T-helper 1 cell treated with Interleukin-12 subunit alpha and Interleukin-12 subunit beta and Interleukin-4 antibody, amounts not matched to agents 30 ng/mL and 1 ng/mL, for 36 hours (primary cell): ENCODE measurements around the gene TK2. TPM values are rescaled to one million over a fixed set of nuclear protein-coding genes. Genes with fewer than 3 reads are reported as not detected.
"Not testable (repeated sequence)": the region's sequence is repeated elsewhere in the genome, so short reads cannot be mapped to it uniquely, and the experiment has no call there.

ENCODE experiments used
- intact Hi-C: fragments of 100-400 bp; cut with micrococcal nuclease; formaldehyde crosslinking; loops from one replicate; pipeline ENCODE4 v1.15.1; 2024
- total RNA-seq: library from RNA; stranded (reverse); gene quantifications from 2 replicates; pipeline ENCODE4 v1.2.3, GENCODE V29; 2022

Gene TK2
- total RNA-seq, 1 donor from 2014 or later = 17.6 TPM

GRCh38 chr16:66509576-66509975, 40.3 kb downstream of the TK2 start:
- intact Hi-C loops = no loop called here

- intact Hi-C loops = no loop called here
Observed at GRCh38 chr16:66508914-66509496, 40.9 kb downstream of the TK2 start.

- intact Hi-C loops = no loop called here
Observed at GRCh38 chr16:66508248-66508913, 41.5 kb downstream of the TK2 start.

- intact Hi-C loops = no loop called here
Observed at GRCh38 chr16:66507731-66508239, 42.1 kb downstream of the TK2 start.

GRCh38 chr16:66503612-66504011, 46.3 kb downstream of the TK2 start:
- intact Hi-C loops = no loop called here

- intact Hi-C loops = no loop called here
Observed at GRCh38 chr16:66503030-66503429, 46.9 kb downstream of the TK2 start.

GRCh38 chr16:66502020-66502913, 47.7 kb downstream of the TK2 start:
- intact Hi-C loops = no loop called here

- intact Hi-C loops = not testable (repeated sequence)
Observed at GRCh38 chr16:66501563-66501962, 48.4 kb downstream of the TK2 start.

- intact Hi-C loops = not testable (repeated sequence)
Observed at GRCh38 chr16:66497921-66498320, 52.0 kb downstream of the TK2 start.

GRCh38 chr16:66496226-66496625, 53.7 kb downstream of the TK2 start:
- intact Hi-C loops = not testable (repeated sequence)

GRCh38 chr16:66495440-66495839, 54.5 kb downstream of the TK2 start:
- intact Hi-C loops = no loop called here

- intact Hi-C loops = no loop called here
Observed at GRCh38 chr16:66494916-66495315, 55.0 kb downstream of the TK2 start.

- intact Hi-C loops = no loop called here
Observed at GRCh38 chr16:66493490-66494401, 56.2 kb downstream of the TK2 start.

- intact Hi-C loops = no loop called here
Observed at GRCh38 chr16:66491716-66492064, 58.2 kb downstream of the TK2 start.

GRCh38 chr16:66490774-66491715, 58.9 kb downstream of the TK2 start:
- intact Hi-C loops = no loop called here

- intact Hi-C loops = no loop called here
Observed at GRCh38 chr16:66489818-66490217, 60.1 kb downstream of the TK2 start.

GRCh38 chr16:66489385-66489784, 60.5 kb downstream of the TK2 start:
- intact Hi-C loops = no loop called here

- intact Hi-C loops = no loop called here
Observed at GRCh38 chr16:66488505-66488904, 61.4 kb downstream of the TK2 start.

GRCh38 chr16:66487580-66488275, 62.2 kb downstream of the TK2 start:
- intact Hi-C loops = no loop called here
